ENCODE results near the gene GJB3. TPM values are rescaled to one million over a fixed set of nuclear protein-coding genes. Genes with fewer than 3 reads are reported as not detected.

Gene GJB3
- total RNA-seq, 3 donors from 2014 or later (not counting 1 experiment from before 2014, with no cell fraction given) = not detected

DNA sequence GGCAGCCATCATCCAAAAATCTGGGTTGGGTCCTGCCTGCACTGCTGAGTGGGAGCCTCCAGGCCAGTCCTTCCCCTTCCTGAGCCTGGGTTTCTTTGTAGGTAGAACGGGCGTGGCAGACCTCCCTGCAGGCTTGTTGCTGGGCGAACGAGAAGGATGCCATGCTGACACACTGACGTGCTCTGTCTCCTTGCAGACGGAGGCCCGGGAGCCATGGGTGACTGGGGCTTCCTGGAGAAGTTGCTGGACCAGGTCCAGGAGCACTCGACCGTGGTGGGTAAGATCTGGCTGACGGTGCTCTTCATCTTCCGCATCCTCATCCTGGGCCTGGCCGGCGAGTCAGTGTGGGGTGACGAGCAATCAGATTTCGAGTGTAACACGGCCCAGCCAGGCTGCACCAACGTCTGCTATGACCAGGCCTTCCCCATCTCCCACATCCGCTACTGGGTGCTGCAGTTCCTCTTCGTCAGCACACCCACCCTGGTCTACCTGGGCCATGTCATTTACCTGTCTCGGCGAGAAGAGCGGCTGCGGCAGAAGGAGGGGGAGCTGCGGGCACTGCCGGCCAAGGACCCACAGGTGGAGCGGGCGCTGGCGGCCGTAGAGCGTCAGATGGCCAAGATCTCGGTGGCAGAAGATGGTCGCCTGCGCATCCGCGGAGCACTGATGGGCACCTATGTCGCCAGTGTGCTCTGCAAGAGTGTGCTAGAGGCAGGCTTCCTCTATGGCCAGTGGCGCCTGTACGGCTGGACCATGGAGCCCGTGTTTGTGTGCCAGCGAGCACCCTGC, 13.2 kb downstream of the GJB3 start:
- no peaks in the 10 kb centered on the region for H3K36me3 ChIP-seq (ENCODE audit: control insufficient read depth, insufficient read depth, low read length)
- H3K9me3 ChIP-seq (ENCODE audit: control insufficient read depth, insufficient read depth, low read length) = no peaks in the 10 kb centered on the region
- TF ChIP-seq, protein P1, sequence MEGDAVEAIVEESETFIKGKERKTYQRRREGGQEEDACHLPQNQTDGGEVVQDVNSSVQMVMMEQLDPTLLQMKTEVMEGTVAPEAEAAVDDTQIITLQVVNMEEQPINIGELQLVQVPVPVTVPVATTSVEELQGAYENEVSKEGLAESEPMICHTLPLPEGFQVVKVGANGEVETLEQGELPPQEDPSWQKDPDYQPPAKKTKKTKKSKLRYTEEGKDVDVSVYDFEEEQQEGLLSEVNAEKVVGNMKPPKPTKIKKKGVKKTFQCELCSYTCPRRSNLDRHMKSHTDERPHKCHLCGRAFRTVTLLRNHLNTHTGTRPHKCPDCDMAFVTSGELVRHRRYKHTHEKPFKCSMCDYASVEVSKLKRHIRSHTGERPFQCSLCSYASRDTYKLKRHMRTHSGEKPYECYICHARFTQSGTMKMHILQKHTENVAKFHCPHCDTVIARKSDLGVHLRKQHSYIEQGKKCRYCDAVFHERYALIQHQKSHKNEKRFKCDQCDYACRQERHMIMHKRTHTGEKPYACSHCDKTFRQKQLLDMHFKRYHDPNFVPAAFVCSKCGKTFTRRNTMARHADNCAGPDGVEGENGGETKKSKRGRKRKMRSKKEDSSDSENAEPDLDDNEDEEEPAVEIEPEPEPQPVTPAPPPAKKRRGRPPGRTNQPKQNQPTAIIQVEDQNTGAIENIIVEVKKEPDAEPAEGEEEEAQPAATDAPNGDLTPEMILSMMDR (IDR thresholded peaks at IDR 0.05) = no peak
- H3K4me3 ChIP-seq (ENCODE audit: low read length) = no peak overlapping the region
- Mint-ChIP-seq H3K4me1 (peaks cover 5 to 7% of the 10 kb centered on the region in 2 donors), H3K36me3 (no peaks in the 10 kb centered on the region), H3K27me3 (ENCODE audit: low read depth in 2 of 2) (peaks cover 13% of the 10 kb centered on the region in 2 donors), H3K27ac (no peak overlapping the region), H3K4me3 (no peak overlapping the region), H3K9me3 (no peaks in the 10 kb centered on the region)
- peaks cover 5% of the 10 kb centered on the region for H3K4me1 ChIP-seq (ENCODE audit: control insufficient read depth, insufficient read depth, low read length)
- no peak overlapping the region for H3K27ac ChIP-seq (ENCODE audit: low read length)
- WGBS (ENCODE audit: insufficient coverage) = 91% methylated on average over 40 of the region's 40 CpGs
- no peak for ATAC-seq
- peaks cover 3% of the 10 kb centered on the region for H3K27me3 ChIP-seq (ENCODE audit: control insufficient read depth, insufficient read depth, low read length)
- intact Hi-C loops (cut with micrococcal nuclease) = no loop called here
- no peak for DNase-seq

DNA sequence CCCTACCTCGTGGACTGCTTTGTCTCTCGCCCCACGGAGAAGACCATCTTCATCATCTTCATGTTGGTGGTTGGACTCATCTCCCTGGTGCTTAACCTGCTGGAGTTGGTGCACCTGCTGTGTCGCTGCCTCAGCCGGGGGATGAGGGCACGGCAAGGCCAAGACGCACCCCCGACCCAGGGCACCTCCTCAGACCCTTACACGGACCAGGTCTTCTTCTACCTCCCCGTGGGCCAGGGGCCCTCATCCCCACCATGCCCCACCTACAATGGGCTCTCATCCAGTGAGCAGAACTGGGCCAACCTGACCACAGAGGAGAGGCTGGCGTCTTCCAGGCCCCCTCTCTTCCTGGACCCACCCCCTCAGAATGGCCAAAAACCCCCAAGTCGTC, 13.8 kb downstream of the GJB3 start:
- no peaks in the 10 kb centered on the region for H3K36me3 Mint-ChIP-seq
- no peak overlapping the region for H3K27ac ChIP-seq (ENCODE audit: low read length)
- H3K27me3 Mint-ChIP-seq (ENCODE audit: low read depth in 2 of 2) = peaks cover 10 to 13% of the 10 kb centered on the region in 2 donors
- H3K27ac Mint-ChIP-seq = no peak overlapping the region
- 83% methylated on average over 12 of the region's 12 CpGs for WGBS (ENCODE audit: insufficient coverage)
- peaks cover 3% of the 10 kb centered on the region for H3K27me3 ChIP-seq (ENCODE audit: control insufficient read depth, insufficient read depth, low read length)
- ATAC-seq (no peak), DNase-seq (no peak)
- H3K9me3 ChIP-seq (ENCODE audit: control insufficient read depth, insufficient read depth, low read length) = no peaks in the 10 kb centered on the region
- TF ChIP-seq, protein P1 (IDR thresholded peaks at IDR 0.05) = no peak
- intact Hi-C loops (cut with micrococcal nuclease) = no loop called here
- H3K4me3 Mint-ChIP-seq = no peak overlapping the region
- peaks cover 5% of the 10 kb centered on the region for H3K4me1 ChIP-seq (ENCODE audit: control insufficient read depth, insufficient read depth, low read length)
- H3K4me1 Mint-ChIP-seq = peaks cover 5 to 7% of the 10 kb centered on the region in 2 donors
- H3K9me3 Mint-ChIP-seq = no peaks in the 10 kb centered on the region
- H3K4me3 ChIP-seq (ENCODE audit: low read length) = no peak overlapping the region
- no peaks in the 10 kb centered on the region for H3K36me3 ChIP-seq (ENCODE audit: control insufficient read depth, insufficient read depth, low read length)

DNA sequence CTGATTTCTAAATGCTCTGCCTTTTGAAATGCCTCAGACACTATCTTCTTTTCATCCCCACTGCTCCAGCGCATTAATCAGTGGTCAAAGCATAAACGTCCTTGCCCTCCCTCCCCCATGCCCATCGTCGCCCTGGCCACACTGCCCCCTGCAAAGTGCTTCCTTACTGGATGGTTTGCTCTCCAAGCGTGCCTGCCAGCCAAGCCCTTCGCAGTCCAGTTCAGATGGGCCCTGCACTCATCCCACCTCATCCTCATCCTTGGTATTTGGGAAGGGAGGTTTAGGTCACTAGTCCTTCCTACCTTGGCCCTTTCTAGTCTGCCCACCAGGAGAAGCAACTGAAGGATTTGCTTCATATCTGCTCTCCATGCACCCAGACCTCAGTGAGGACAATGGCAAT, 14.9 kb downstream of the GJB3 start:
- 91% methylated on average over 5 of the region's 6 CpGs for WGBS (ENCODE audit: insufficient coverage)
- Histone ChIP-seq H3K9me3 (ENCODE audit: control insufficient read depth, insufficient read depth, low read length) (no peaks in the 10 kb centered on the region), H3K4me3 (ENCODE audit: low read length) (no peak overlapping the region), H3K27me3 (ENCODE audit: control insufficient read depth, insufficient read depth, low read length) (peaks cover 3% of the 10 kb centered on the region), H3K4me1 (ENCODE audit: control insufficient read depth, insufficient read depth, low read length) (peaks cover 5% of the 10 kb centered on the region), H3K27ac (ENCODE audit: low read length) (no peak overlapping the region), H3K36me3 (ENCODE audit: control insufficient read depth, insufficient read depth, low read length) (no peaks in the 10 kb centered on the region)
- no peak for DNase-seq
- H3K9me3 Mint-ChIP-seq = no peaks in the 10 kb centered on the region
- H3K27ac Mint-ChIP-seq = no peak overlapping the region
- intact Hi-C loops (cut with micrococcal nuclease) = no loop called here
- peaks cover 6 to 13% of the 10 kb centered on the region in 2 donors for H3K27me3 Mint-ChIP-seq (ENCODE audit: low read depth in 2 of 2)
- peaks cover 5 to 7% of the 10 kb centered on the region in 2 donors for H3K4me1 Mint-ChIP-seq
- no peak overlapping the region for H3K4me3 Mint-ChIP-seq
- TF ChIP-seq, protein P1 (IDR thresholded peaks at IDR 0.05) = no peak
- ATAC-seq = no peak
- H3K36me3 Mint-ChIP-seq = no peaks in the 10 kb centered on the region
